ENCODE data around the gene PCNT.
"Not testable (repeated sequence)": the region's sequence is repeated elsewhere in the genome, so short reads cannot be mapped to it uniquely, and the experiment has no call there.

The PCNT gene

DNA sequence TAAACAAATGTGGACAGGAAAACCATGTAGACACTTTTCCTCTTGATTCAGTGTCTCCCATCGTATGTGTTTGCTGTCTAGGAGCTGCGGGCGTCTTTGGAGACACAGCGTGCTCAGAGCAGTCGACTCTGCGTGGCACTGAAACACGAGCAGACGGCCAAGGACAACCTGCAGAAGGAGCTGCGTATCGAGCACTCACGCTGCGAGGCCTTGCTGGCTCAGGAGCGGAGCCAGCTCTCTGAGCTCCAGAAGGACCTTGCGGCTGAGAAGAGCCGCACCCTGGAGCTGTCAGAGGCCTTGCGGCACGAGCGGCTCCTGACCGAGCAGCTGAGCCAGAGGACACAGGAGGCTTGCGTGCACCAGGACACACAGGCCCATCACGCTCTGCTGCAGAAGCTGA lies 107.5 kb downstream of the PCNT start:
- no peak for FAIRE-seq

- no peak for FAIRE-seq
Observed at GRCh38 chr21:46431884-46432488, 108.0 kb downstream of the PCNT start.

DNA sequence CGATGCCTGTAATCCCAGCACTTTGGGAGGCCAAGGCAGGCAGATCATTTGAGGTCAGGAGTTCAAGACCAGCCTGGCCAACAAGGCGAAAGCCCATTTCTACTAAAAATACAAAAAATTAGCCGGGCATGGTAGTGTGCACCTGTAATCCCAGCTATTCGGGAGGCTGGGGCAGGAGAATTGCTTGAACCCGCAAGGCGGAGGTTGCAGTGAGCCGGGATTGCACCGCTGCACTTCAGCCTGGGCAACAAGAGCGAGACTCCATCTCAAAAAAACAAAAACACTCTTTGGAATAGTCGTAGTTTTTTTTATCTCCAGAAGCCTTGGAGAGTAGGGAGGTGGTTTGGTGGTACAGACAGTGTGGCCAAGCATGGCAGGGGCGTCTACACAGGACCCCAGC lies 109.2 kb downstream of the PCNT start:
- FAIRE-seq, result not testable (repeated sequence)

DNA sequence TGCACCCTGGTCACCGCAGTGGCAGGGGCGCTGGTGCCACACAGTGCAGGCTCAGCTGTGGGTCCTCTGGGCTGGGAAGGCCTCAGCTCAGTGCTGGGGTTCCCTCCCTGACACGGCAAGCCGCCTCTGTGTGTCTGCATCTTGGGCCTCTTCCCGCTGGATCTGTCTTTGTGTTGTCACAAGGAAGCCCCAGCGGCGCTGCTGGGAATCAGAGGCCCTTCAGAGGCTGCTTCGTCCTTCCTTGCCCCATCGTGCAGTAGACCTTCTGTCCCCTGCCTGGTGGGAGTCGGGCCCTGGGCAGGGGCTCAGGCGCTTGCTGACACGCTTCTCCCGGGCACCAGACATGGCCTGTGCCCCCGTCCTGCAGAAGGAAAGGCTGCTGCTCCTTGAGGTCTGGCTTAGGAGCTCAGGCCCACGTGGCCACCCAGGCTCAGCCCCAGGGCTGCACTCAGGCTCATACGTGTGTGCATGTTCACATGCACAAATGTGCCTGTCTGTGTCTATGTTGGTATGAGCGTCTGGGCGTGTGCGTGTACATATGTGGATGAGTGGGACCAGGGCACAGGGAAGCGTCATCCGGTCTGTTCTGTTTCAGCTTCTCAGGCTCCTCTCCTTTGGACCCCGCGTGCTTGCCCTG lies 110.5 kb downstream of the PCNT start:
- FAIRE-seq, result no peak

DNA sequence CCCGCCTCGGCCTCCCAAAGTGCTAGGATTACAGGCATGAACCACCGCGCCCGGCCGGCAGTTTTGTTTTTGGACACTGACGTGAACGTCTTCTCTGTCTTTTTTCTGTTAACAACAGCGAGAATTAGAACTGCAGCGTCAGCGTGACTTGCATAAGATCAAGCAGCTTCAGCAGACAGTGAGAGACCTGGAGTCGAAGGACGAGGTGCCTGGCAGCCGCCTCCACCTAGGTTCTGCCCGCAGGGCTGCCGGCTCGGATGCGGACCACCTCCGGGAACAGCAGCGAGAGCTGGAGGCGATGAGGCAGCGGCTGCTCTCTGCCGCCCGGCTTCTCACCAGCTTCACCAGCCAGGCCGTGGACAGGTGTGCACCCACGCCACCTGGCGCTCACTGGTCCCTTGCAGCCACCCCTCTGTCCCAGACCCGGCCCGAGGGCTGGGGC lies 111.9 kb downstream of the PCNT start:
- no peak for FAIRE-seq

DNA sequence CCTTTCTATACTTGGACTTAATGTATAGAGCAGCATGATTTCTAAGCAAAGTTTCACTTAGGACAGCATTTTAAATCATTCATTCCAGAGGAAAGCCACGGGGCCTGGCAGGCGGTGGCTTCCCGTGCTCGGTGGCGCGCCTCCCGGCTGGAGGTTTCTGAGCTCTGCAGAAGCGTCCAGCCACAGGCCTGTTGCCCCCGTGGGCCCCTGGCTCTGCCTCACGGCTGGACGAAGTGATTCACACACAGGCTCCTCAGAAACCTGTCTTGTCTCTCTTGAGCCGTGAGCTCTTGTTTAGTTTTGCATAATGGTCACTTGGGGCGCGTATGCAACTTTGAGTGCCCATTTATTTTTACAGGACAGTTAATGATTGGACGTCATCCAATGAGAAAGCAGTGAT lies 112.7 kb downstream of the PCNT start:
- FAIRE-seq, result no peak

- no peak for FAIRE-seq
Observed at GRCh38 chr21:46437096-46437498, 113.1 kb downstream of the PCNT start.

- no peak for FAIRE-seq
Observed at GRCh38 chr21:46437511-46437910, 113.6 kb downstream of the PCNT start.

DNA sequence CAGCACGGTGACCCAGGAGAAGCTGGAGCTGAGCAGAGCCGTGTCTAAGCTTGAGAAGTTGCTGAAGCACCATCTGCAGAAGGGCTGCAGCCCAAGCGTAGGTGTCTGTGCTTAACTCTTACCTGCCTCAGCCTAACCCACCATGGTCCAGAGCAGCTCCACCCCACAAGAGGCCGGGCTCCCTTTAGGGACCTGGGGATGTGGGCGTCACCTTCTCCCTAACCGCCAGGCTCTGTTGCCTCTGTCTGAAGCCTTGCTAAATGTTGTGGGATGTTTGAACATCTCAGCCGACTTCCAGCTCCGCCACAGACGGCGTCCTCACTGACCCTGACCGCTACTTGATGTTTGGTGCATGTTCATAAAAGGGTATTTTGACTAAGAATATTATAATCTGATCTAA lies 114.3 kb downstream of the PCNT start:
- FAIRE-seq, result no peak

- no peak for FAIRE-seq
Observed at GRCh38 chr21:46439906-46440305, 116.0 kb downstream of the PCNT start.

DNA sequence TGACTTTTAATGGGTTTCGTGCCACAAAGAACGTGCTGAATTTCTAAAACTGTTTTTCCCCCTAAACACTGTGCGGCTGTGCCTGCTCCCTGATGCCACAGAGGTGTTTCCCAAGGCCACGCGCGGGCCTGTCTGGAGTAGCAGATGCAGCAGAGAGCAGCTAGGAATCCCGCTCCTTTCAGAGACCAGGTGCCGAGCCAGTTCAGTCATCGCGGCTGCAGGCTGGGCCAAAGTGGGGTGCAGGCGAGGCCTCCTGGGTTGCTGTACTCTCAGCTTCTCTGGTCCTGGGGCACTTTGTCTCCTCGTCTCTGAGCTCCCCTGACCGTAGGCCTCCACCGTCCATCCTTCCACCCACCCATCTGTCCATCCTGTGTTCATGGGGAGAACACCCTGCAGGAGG lies 117.4 kb downstream of the PCNT start:
- no peak for FAIRE-seq

- no peak for FAIRE-seq
Observed at GRCh38 chr21:46441961-46442498, 118.1 kb downstream of the PCNT start.

GRCh38 chr21:46442938-46443337 lies 119.0 kb downstream of the PCNT start:
- FAIRE-seq, result no peak

GRCh38 chr21:46443910-46444309 lies 120.0 kb downstream of the PCNT start:
- no peak for FAIRE-seq

- FAIRE-seq, result no peak
Observed at GRCh38 chr21:46448108-46448507, 124.2 kb downstream of the PCNT start.

- not testable (repeated sequence) for FAIRE-seq
Observed at GRCh38 chr21:46448855-46449254, 124.9 kb downstream of the PCNT start.

DNA sequence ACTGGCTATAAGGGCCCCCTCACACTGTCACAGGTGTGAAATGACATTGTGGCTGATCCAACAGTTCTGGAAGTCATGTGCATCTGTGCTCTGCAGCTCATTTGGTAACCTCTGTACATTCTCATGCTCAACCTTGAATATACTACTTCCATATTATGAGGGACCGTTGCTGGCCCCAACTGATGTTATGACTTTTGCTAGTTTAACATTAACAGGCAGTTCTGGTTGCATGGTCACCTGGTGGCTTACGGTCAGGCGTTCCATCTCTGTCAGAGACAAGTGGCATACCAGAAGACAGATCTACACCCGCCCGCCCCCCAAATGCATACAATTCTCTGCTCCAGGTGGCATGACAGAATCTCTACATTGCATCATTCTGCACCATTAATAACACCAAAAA lies 128.8 kb downstream of the PCNT start:
- FAIRE-seq, result no peak

DNA sequence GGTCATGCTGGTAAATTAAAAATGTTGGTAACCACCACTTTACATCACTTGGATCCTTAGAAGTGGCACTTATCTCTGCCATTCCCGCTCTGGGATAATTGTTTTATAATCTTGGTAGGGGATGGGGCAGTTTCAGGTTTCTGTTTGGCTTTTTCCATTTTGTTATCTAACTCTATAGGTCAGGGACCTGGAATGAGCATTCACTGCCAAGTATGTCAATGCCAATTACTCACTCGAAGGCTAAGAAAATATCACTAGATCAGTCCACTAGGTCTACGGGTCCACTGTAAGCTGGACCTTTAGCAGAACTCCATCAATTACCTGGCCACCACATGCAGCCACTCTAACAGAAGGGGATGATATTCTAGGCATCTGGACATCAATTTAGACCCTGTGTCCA lies 130.2 kb downstream of the PCNT start:
- no peak for FAIRE-seq

GRCh38 chr21:46454634-46455390 lies 130.9 kb downstream of the PCNT start:
- FAIRE-seq, result no peak

DNA sequence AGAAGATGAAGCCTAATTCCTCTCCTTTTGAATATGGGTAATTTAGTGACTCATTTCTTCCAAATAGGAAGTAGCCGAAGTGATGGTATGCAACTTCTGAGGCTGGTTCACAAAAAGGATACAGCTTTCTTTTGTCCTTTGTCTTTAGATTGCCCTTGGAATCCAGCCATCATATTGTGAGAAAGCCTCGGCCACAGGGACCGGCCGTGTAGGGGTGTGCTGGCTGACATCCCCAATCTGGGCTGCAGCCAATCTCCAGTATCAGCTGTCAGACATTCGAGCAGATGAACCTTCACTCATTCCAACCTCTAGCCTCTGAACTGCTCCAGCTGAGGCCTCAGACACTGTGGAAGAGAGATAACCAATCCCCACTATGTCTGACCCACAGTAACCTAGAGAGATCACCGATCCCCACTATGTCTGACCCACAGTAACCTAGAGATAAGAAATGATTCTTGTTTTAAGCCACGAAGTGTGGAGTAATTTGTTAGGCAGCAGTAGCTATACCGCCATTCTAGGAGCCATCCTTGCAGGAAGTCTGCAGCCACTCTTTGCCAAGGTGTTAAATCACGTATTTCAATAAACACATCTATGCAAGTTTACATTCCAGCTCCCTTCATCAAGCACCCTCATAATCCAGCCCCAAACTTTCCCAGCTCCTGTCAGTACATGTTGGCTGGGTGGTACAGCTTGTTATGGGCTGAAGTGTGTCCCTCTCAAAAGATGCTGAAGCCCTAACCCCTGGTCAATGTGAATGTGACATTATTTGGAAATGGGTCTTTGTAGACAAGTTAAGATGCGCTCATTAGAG lies 131.8 kb downstream of the PCNT start:
- FAIRE-seq, result no peak

- FAIRE-seq, result no peak
Observed at GRCh38 chr21:46456750-46457149, 132.8 kb downstream of the PCNT start.

DNA sequence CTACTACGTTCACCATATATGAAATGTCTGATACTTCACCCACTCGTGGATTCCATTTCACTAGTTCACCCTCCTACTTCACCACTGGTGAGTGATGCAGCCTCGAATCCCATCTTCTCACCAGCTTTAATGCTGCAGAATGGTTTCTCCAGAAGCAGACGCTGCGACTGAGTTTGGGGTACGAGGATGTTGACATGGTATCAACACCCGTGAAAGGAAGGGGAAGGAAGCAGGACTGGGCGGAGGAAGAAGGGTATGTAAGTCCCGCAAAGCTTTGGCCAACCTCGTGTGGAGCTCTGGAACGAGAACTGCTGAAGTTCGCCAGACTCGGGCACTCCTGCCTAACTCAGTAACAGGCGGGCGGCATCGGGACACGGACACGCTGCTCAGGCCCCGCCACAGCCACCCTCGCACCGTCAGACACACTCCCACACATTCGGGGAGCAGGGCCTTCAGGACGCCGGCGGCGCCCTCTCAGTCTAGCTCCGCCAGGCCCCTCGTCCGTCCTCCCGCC lies 133.9 kb downstream of the PCNT start:
- FAIRE-seq, result no peak

Measured in TTC549 (cell line).